Trophoblast cell (in vitro differentiated cells and primary cell): ENCODE measurements around the gene TBXAS1.

ENCODE experiments used
- DNase-seq, 2 donors: peaks; one replicate each; pipeline ENCODE4 v3.0.0-alpha.2; 2016
- H2AFZ ChIP-seq: 2 replicates; pipeline ENCODE4 v1.6.1; 2013; ENCODE audit warnings: low read length, moderate library complexity, mild to moderate bottlenecking; ENCODE audit not compliant: insufficient read depth, poor library complexity
- H2AK5ac ChIP-seq: 2 replicates; pipeline ENCODE4 v1.6.1; 2013; ENCODE audit warnings: mild to moderate bottlenecking, low read length
- H2BK120ac ChIP-seq: 2 replicates; pipeline ENCODE4 v1.6.1; 2013; ENCODE audit warnings: low read length, mild to moderate bottlenecking, moderate library complexity; ENCODE audit not compliant: insufficient read depth, poor library complexity
- H2BK12ac ChIP-seq: 2 replicates; pipeline ENCODE4 v1.6.1; 2013; ENCODE audit warnings: mild to moderate bottlenecking, low read length, moderate library complexity
- H2BK5ac ChIP-seq: 2 replicates; pipeline ENCODE4 v1.6.1; 2013; ENCODE audit warnings: low read length, low read depth, moderate library complexity, mild to moderate bottlenecking; ENCODE audit not compliant: poor library complexity
- H3K14ac ChIP-seq: 2 replicates; pipeline ENCODE4 v1.6.1; 2013; ENCODE audit warnings: mild to moderate bottlenecking, low read length
- H3K18ac ChIP-seq: 2 replicates; pipeline ENCODE4 v1.6.1; 2013; ENCODE audit warnings: mild to moderate bottlenecking, low read length
- H3K23ac ChIP-seq: 2 replicates; pipeline ENCODE4 v1.6.1; 2013; ENCODE audit warnings: low read length
- H3K27ac ChIP-seq: 2 replicates; pipeline ENCODE4 v1.5.1; 2013; ENCODE audit warnings: low read depth, mild to moderate bottlenecking, inconsistent platforms, low read length, moderate library complexity
- H3K27me3 ChIP-seq: 2 replicates; pipeline ENCODE4 v1.6.1; 2013; ENCODE audit warnings: inconsistent platforms, mild to moderate bottlenecking, low read length, moderate library complexity; ENCODE audit not compliant: insufficient read depth
- H3K36me3 ChIP-seq, 2 experiments: 1 replicate in 1 of 2; 2 replicates in 1 of 2; pipeline ENCODE4 v1.6.1; 2013; ENCODE audit warnings: low read length in 2 of 2, mild to moderate bottlenecking in 2 of 2, moderate library complexity in 1 of 2; ENCODE audit not compliant: insufficient read depth in 2 of 2, control insufficient read depth in 1 of 2
- H3K4ac ChIP-seq: 2 replicates; pipeline ENCODE4 v1.6.1; 2013; ENCODE audit warnings: low read depth, mild to moderate bottlenecking, low read length, moderate library complexity
- H3K4me1 ChIP-seq, 2 experiments: 1 replicate in 1 of 2; 2 replicates in 1 of 2; pipeline ENCODE4 v1.6.1; 2013; ENCODE audit warnings: low read length in 2 of 2, mild to moderate bottlenecking in 2 of 2, moderate library complexity in 1 of 2; ENCODE audit not compliant: insufficient read depth in 2 of 2, control insufficient read depth in 1 of 2
- H3K4me2 ChIP-seq: 2 replicates; pipeline ENCODE4 v1.6.1; 2013; ENCODE audit warnings: inconsistent platforms, mild to moderate bottlenecking, low read length, moderate library complexity
- H3K4me3 ChIP-seq: 2 replicates; pipeline ENCODE4 v1.5.1; 2013; ENCODE audit warnings: mild to moderate bottlenecking, low read depth, low read length, inconsistent platforms
- H3K79me1 ChIP-seq: one replicate; pipeline ENCODE4 v1.6.1; 2013; ENCODE audit warnings: low read length
- H3K79me2 ChIP-seq: 2 replicates; pipeline ENCODE4 v1.6.1; 2013; ENCODE audit warnings: low read length, mild to moderate bottlenecking; ENCODE audit not compliant: control insufficient read depth, insufficient read depth, poor library complexity
- H3K9ac ChIP-seq: 2 replicates; pipeline ENCODE4 v1.6.1; 2013; ENCODE audit warnings: mild to moderate bottlenecking, low read length
- H3K9me3 ChIP-seq: 2 replicates; pipeline ENCODE4 v1.6.1; 2013; ENCODE audit warnings: low read depth, mild to moderate bottlenecking, control low read depth, inconsistent platforms, low read length; ENCODE audit not compliant: insufficient read depth
- H4K12ac ChIP-seq: 2 replicates; pipeline ENCODE4 v1.6.1; 2013; ENCODE audit warnings: low read depth, mild to moderate bottlenecking, low read length, moderate library complexity
- H4K8ac ChIP-seq: 2 replicates; pipeline ENCODE4 v1.6.1; 2013; ENCODE audit warnings: low read depth, mild to moderate bottlenecking, low read length, moderate library complexity
- H4K91ac ChIP-seq: one replicate; pipeline ENCODE4 v1.6.1; 2013; ENCODE audit warnings: low read depth, mild to moderate bottlenecking, low read length, moderate library complexity
- WGBS: extraction: QIAGEN DNeasy Blood & Tissue Kit; methylation state at CpG from one replicate; pipeline ENCODE4 v1.1.7; 2013; ENCODE audit warnings: missing lambda C conversion rate; ENCODE audit not compliant: insufficient read length, insufficient coverage; ENCODE audit errors: extremely low coverage; 5-methylcytosine and 5-hydroxymethylcytosine counted together

TBXAS1 gene

DNA sequence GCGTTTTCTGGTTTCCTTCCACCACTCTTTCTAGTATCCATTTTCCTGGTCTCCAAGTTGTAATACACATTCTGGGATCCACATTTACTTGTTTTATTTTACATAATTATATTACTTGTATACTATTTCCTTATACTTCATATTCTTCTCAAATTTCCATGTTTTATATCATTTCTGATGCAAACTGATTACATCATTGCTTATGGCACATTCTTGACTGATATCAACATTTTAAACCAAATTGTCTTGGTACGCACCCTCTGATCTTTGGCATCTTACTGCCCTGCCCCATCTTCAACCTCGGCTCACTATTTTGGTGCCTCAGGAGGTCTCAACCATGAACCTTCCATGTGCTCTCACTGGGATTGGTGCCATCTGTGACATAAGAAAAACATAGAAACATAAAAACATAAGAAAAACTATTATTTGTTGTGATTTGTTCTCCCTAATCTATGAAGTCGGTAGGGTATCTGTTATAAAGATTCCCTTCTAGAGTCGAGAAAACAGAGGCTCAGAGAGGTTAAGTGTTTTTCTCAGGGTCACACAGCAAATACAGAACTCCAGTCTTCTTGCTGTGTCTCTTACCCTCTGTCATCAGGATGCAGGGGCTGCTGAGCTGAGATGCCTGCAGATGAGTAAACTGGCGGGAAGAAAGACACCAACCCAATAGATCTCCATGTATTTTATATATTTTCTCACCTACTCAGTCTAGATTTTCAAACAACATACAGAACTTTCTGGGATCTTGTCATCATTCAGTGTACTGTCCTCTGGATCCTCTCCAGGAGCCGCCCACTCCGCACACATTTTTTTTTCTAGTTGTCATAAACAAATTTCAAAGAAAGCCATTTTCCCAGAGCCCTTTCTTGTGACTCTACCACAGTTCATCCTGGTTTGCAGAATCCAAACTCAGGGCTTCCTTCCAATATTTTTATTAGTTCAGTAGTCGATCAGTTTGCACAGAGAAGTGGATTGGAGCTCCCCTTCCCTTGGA, 154.2 kb downstream of the TBXAS1 start:
- WGBS, result no CpG with 5 or more reads among the region's 9 CpGs
- H3K4me1 ChIP-seq, result no peaks in the 10 kb centered on the region

DNA sequence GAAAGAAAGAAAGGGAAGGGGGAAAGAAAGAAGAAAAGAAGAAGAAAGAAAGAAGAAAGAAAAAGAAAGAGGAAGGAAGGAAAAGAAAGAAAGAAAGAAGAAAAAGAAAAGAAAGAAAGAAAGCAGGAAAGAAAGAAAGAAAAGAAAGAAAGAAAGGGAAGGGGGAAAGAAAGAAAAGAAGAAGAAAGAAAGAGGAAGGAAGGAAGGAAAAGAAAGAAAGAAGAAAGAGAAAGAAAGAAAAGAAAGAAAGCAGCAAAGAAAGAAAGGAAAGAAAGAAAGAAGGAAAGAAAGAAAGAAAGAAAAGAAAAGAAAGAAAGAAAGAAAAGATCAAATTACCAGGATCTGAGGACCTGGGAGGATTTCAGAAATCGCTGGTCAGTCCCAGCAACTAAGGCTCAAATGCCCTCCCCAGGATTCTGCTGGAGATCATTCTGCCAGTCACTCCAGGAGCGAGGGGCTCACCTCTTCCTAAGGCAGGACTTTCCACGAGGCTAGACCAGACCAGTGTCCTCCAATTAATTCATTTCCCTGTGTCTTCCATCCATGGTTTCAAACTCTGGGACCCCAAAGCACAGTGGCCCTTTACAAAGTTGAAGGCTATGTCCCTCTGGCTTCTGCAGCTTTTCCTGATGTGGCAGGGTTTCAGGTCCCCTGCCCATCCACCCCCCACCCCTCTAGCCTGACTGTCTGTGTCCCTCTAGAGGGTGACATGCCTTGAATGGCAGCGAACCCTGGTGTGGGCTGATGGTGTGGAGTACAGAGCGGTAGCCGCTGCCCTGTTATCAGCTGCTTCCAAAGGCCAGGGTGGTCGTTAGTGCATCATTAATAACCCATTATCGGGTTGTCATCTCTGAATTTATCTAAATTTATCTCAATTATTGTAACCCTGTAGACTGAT, 155.8 kb downstream of the TBXAS1 start:
- Histone ChIP-seq H4K8ac (no peak overlapping the region), H3K23ac (no peak overlapping the region)
- WGBS, result no CpG with 5 or more reads among the region's 8 CpGs

More for the DNA sequence above, 154.2 kb downstream of the TBXAS1 start:
- no peak overlapping the region for H2BK12ac ChIP-seq
- no peak overlapping the region for H4K12ac ChIP-seq
- no peak overlapping the region for H3K27ac ChIP-seq
- no peak overlapping the region for H2BK120ac ChIP-seq
- no peak overlapping the region for H3K4me3 ChIP-seq
- H3K79me1 ChIP-seq, result no peaks in the 10 kb centered on the region
- no peak for DNase-seq
- no peak overlapping the region for H3K23ac ChIP-seq
- no peaks in the 10 kb centered on the region for H3K36me3 ChIP-seq
- no peak overlapping the region for H2BK5ac ChIP-seq
- no peaks in the 10 kb centered on the region for H3K79me2 ChIP-seq
- no peak overlapping the region for H3K14ac ChIP-seq
- no peak overlapping the region for H2AFZ ChIP-seq
- no peaks in the 10 kb centered on the region for H3K27me3 ChIP-seq
- peaks cover 1% of the 10 kb centered on the region for H3K9me3 ChIP-seq
- H3K18ac ChIP-seq, result no peak overlapping the region
- no peak overlapping the region for H4K8ac ChIP-seq
- no peak overlapping the region for H2AK5ac ChIP-seq
- H4K91ac ChIP-seq, result no peak overlapping the region
- no peak overlapping the region for H3K4me2 ChIP-seq
- H3K9ac ChIP-seq, result no peak overlapping the region
- H3K4ac ChIP-seq, result no peak overlapping the region

DNA sequence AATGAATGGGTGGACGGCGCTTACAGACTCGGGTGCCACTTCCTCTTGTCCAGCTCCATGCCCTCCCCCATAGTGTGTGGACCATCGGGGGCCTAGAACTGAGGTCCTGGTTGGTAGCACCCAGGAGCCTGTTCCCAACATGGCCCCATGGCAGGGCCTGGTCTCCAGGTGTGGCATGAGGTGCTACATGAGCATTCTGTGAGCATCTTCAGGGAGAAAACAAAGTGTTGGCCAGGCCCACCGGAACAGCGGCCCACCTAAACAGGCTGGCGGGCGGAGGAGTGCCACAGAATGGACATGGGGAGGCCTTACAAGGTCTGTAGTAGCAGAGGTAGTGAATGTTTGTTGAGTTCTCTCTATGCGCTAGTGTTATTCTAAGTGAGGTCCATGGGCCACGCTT, 156.7 kb downstream of the TBXAS1 start:
- WGBS, result no CpG with 5 or more reads among the region's 10 CpGs
- H3K4me1 ChIP-seq, result no peaks in the 10 kb centered on the region
- no peak overlapping the region for H3K4me3 ChIP-seq
- no peak overlapping the region for H3K4ac ChIP-seq
- no peak overlapping the region for H3K18ac ChIP-seq
- no peak overlapping the region for H4K8ac ChIP-seq
- no peak overlapping the region for H3K4me2 ChIP-seq
- H3K79me2 ChIP-seq, result no peaks in the 10 kb centered on the region
- no peak overlapping the region for H3K9ac ChIP-seq
- no peak overlapping the region for H4K12ac ChIP-seq
- no peak overlapping the region for H2AFZ ChIP-seq
- H3K27ac ChIP-seq, result no peak overlapping the region
- no peak overlapping the region for H2BK120ac ChIP-seq
- no peak overlapping the region for H2BK12ac ChIP-seq
- H2BK5ac ChIP-seq, result no peak overlapping the region
- H3K36me3 ChIP-seq, result no peaks in the 10 kb centered on the region
- H4K91ac ChIP-seq, result no peak overlapping the region
- no peak overlapping the region for H2AK5ac ChIP-seq
- H3K14ac ChIP-seq, result no peak overlapping the region
- H3K27me3 ChIP-seq, result no peaks in the 10 kb centered on the region
- peaks cover 7% of the 10 kb centered on the region for H3K9me3 ChIP-seq
- no peak overlapping the region for H3K23ac ChIP-seq
- DNase-seq, result no peak
- no peaks in the 10 kb centered on the region for H3K79me1 ChIP-seq

More for the DNA sequence above, 155.8 kb downstream of the TBXAS1 start:
- no peak overlapping the region for H2AK5ac ChIP-seq
- no peaks in the 10 kb centered on the region for H3K27me3 ChIP-seq
- no peaks in the 10 kb centered on the region for H3K36me3 ChIP-seq
- peaks cover 4% of the 10 kb centered on the region for H3K9me3 ChIP-seq
- no peak overlapping the region for H3K4ac ChIP-seq
- no peaks in the 10 kb centered on the region for H3K79me1 ChIP-seq
- H2BK5ac ChIP-seq, result no peak overlapping the region
- H3K18ac ChIP-seq, result no peak overlapping the region
- no peak overlapping the region for H3K9ac ChIP-seq
- no peaks in the 10 kb centered on the region for H3K79me2 ChIP-seq
- no peak for DNase-seq
- H4K91ac ChIP-seq, result no peak overlapping the region
- no peak overlapping the region for H2BK12ac ChIP-seq
- H3K27ac ChIP-seq, result no peak overlapping the region
- H3K4me1 ChIP-seq, result no peaks in the 10 kb centered on the region
- H3K14ac ChIP-seq, result no peak overlapping the region
- no peak overlapping the region for H2BK120ac ChIP-seq
- no peak overlapping the region for H4K12ac ChIP-seq
- H3K4me2 ChIP-seq, result no peak overlapping the region
- no peak overlapping the region for H2AFZ ChIP-seq
- H3K4me3 ChIP-seq, result no peak overlapping the region

DNA sequence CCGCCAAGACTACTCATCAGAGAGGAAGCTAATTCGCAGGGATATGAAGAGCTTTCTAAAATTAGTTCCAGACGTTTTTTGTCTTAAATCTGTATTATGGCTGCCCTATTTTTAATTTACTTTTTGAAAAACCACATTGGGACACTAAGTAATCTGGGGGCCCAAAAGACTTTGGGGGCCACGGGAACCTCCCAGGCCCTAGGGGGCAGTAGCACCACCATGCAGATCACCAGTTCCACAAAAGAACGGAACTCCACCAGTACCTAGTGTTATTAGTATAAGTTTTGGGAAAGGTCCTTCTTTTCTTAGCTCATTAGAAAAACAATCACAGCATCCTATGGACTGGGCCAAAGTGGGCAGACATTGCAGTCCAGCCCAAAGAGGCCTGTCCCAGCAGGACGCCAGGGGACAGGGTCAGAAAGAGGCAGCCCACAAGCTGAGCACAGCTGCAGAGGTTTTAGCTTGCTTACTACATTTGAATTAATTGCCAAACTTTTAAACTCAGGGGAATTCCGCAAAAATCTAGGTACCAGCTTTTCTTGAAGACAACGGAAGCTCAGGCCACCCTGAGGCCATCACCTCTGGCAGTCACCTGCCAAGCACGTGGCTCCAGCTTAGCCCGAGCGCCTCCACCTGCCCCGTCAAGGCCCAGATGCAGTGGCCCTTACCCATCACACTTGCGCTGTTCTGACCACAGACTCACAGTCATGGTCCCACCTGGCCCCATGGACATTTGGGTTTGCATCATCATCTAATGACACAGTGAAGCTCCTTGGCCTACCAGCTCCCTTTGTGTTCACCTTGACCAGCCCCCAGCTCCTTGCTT, 158.8 kb downstream of the TBXAS1 start:
- Histone ChIP-seq H3K23ac (no peak overlapping the region), H4K8ac (no peak overlapping the region), H3K36me3 (no peaks in the 10 kb centered on the region), H3K18ac (no peak overlapping the region), H3K4me1 (no peaks in the 10 kb centered on the region), H3K27me3 (no peaks in the 10 kb centered on the region), H3K9me3 (peaks cover 7% of the 10 kb centered on the region), H2BK120ac (no peak overlapping the region), H3K4me3 (no peak overlapping the region), H2BK12ac (no peak overlapping the region), H2BK5ac (no peak overlapping the region), H3K4me2 (no peak overlapping the region), H4K12ac (no peak overlapping the region), H3K9ac (no peak overlapping the region), H2AK5ac (no peak overlapping the region), H3K79me1 (no peaks in the 10 kb centered on the region), H4K91ac (no peak overlapping the region), H2AFZ (no peak overlapping the region), H3K27ac (no peak overlapping the region), H3K14ac (no peak overlapping the region), H3K4ac (no peak overlapping the region), H3K79me2 (no peaks in the 10 kb centered on the region)
- DNase-seq, result no peak
- WGBS, result no CpG with 5 or more reads among the region's 13 CpGs
